Measurements from ENCODE around the gene TRIM17. TPM values are rescaled to one million over a fixed set of nuclear protein-coding genes. Genes with fewer than 3 reads are reported as not detected.

The TRIM17 gene
- total RNA-seq, 2 experiments from 2014 or later = 2.8 to 3.8 TPM

- no peaks in the 10 kb centered on the region for H3K36me3 Mint-ChIP-seq (ENCODE audit: low read depth)
- H3K27ac Mint-ChIP-seq = no peak overlapping the region
- DNase-seq = no peak
- POLR2A ChIA-PET = no interaction called here
- no peaks in the 10 kb centered on the region for H3K4me1 Mint-ChIP-seq
- H3K27me3 Mint-ChIP-seq = no peaks in the 10 kb centered on the region
- no peak overlapping the region for H3K4me3 Mint-ChIP-seq
- CTCF ChIA-PET = no interaction called here
- no peaks in the 10 kb centered on the region for H3K9me3 Mint-ChIP-seq
Measured at GRCh38 chr1:228369608-228370438, 46.8 kb downstream of the TRIM17 start.

GRCh38 chr1:228368801-228369607 is 47.7 kb downstream of the TRIM17 start:
- Mint-ChIP-seq H3K36me3 (ENCODE audit: low read depth) (no peaks in the 10 kb centered on the region), H3K27ac (no peak overlapping the region), H3K4me3 (no peak overlapping the region), H3K27me3 (no peaks in the 10 kb centered on the region), H3K9me3 (no peaks in the 10 kb centered on the region), H3K4me1 (no peaks in the 10 kb centered on the region)
- ChIA-PET CTCF (no interaction called here), POLR2A (no interaction called here)
- DNase-seq = no peak

GRCh38 chr1:228367798-228368791 is 48.6 kb downstream of the TRIM17 start:
- CTCF ChIA-PET = no interaction called here
- H3K9me3 Mint-ChIP-seq = no peaks in the 10 kb centered on the region
- no peaks in the 10 kb centered on the region for H3K27me3 Mint-ChIP-seq
- H3K36me3 Mint-ChIP-seq (ENCODE audit: low read depth) = no peaks in the 10 kb centered on the region
- no peak overlapping the region for H3K4me3 Mint-ChIP-seq
- no peaks in the 10 kb centered on the region for H3K4me1 Mint-ChIP-seq
- no peak overlapping the region for H3K27ac Mint-ChIP-seq
- no peak for DNase-seq
- POLR2A ChIA-PET = interaction anchor here (1.0 to 1.1 kb wide), 2 partner anchors 9 to 38 kb away, joined by 3 read pairs; partner anchors contain the start of gene TRIM11

- no peak for DNase-seq
- Mint-ChIP-seq H3K36me3 (ENCODE audit: low read depth) (no peaks in the 10 kb centered on the region), H3K27me3 (no peaks in the 10 kb centered on the region), H3K9me3 (no peaks in the 10 kb centered on the region), H3K4me1 (no peaks in the 10 kb centered on the region), H3K4me3 (no peak overlapping the region), H3K27ac (no peak overlapping the region)
- CTCF ChIA-PET = no interaction called here
- POLR2A ChIA-PET = interaction anchor here (1.0 to 1.1 kb wide), 2 partner anchors 10 to 39 kb away, joined by 3 read pairs; partner anchors contain the start of gene TRIM11
Measured at GRCh38 chr1:228366866-228367741, 49.6 kb downstream of the TRIM17 start.

- H3K27me3 Mint-ChIP-seq = no peaks in the 10 kb centered on the region
- H3K36me3 Mint-ChIP-seq (ENCODE audit: low read depth) = no peaks in the 10 kb centered on the region
- no peak overlapping the region for H3K27ac Mint-ChIP-seq
- CTCF ChIA-PET = no interaction called here
- H3K4me1 Mint-ChIP-seq = no peaks in the 10 kb centered on the region
- no peak overlapping the region for H3K4me3 Mint-ChIP-seq
- no peak for DNase-seq
- POLR2A ChIA-PET = no interaction called here
- no peaks in the 10 kb centered on the region for H3K9me3 Mint-ChIP-seq
Measured at GRCh38 chr1:228366062-228366865, 50.4 kb downstream of the TRIM17 start.

- Mint-ChIP-seq H3K9me3 (no peaks in the 10 kb centered on the region), H3K36me3 (ENCODE audit: low read depth) (no peaks in the 10 kb centered on the region), H3K4me1 (no peaks in the 10 kb centered on the region), H3K27ac (no peak overlapping the region), H3K4me3 (no peak overlapping the region), H3K27me3 (no peaks in the 10 kb centered on the region)
- DNase-seq = no peak
- ChIA-PET CTCF (no interaction called here), POLR2A (no interaction called here)
Measured at GRCh38 chr1:228365271-228366061, 51.2 kb downstream of the TRIM17 start.

GRCh38 chr1:228364706-228365213 is 51.9 kb downstream of the TRIM17 start:
- ChIA-PET CTCF (no interaction called here), POLR2A (no interaction called here)
- Mint-ChIP-seq H3K27ac (no peak overlapping the region), H3K27me3 (no peaks in the 10 kb centered on the region), H3K9me3 (no peaks in the 10 kb centered on the region), H3K4me3 (no peak overlapping the region), H3K4me1 (no peaks in the 10 kb centered on the region), H3K36me3 (ENCODE audit: low read depth) (no peaks in the 10 kb centered on the region)
- no peak for DNase-seq

- DNase-seq = no peak
- H3K36me3 Mint-ChIP-seq (ENCODE audit: low read depth) = no peaks in the 10 kb centered on the region
- no peak overlapping the region for H3K4me3 Mint-ChIP-seq
- H3K4me1 Mint-ChIP-seq = no peaks in the 10 kb centered on the region
- H3K27ac Mint-ChIP-seq = no peak overlapping the region
- POLR2A ChIA-PET = no interaction called here
- CTCF ChIA-PET = no interaction called here
- H3K9me3 Mint-ChIP-seq = no peaks in the 10 kb centered on the region
- no peaks in the 10 kb centered on the region for H3K27me3 Mint-ChIP-seq
Measured at GRCh38 chr1:228364068-228364705, 52.5 kb downstream of the TRIM17 start.

GRCh38 chr1:228363686-228364067 is 53.0 kb downstream of the TRIM17 start:
- no peaks in the 10 kb centered on the region for H3K9me3 Mint-ChIP-seq
- no peak overlapping the region for H3K4me3 Mint-ChIP-seq
- no peaks in the 10 kb centered on the region for H3K36me3 Mint-ChIP-seq (ENCODE audit: low read depth)
- no peaks in the 10 kb centered on the region for H3K27me3 Mint-ChIP-seq
- ChIA-PET CTCF (no interaction called here), POLR2A (no interaction called here)
- no peak overlapping the region for H3K27ac Mint-ChIP-seq
- no peak for DNase-seq
- no peaks in the 10 kb centered on the region for H3K4me1 Mint-ChIP-seq

- POLR2A ChIA-PET = no interaction called here
- Mint-ChIP-seq H3K4me1 (peaks cover 3% of the 10 kb centered on the region), H3K27ac (no peak overlapping the region), H3K27me3 (no peaks in the 10 kb centered on the region), H3K9me3 (no peaks in the 10 kb centered on the region), H3K4me3 (no peak overlapping the region), H3K36me3 (ENCODE audit: low read depth) (no peaks in the 10 kb centered on the region)
- DNase-seq = no peak
- CTCF ChIA-PET = no interaction called here
Measured at GRCh38 chr1:228362884-228363450, 53.7 kb downstream of the TRIM17 start.

Measured in activated CD4-positive, alpha-beta memory T cell treated with anti-CD3 and anti-CD28 coated beads, Interleukin-2, amount 10 ng/mL, durations not matched to agents 7 days and 5 days (primary cell).